ENCODE measurements around the gene ENTPD1. TPM values are rescaled to one million over a fixed set of nuclear protein-coding genes. Genes with fewer than 3 reads are reported as not detected.

ENTPD1 gene
- polyA plus RNA-seq, 1 donor (not counting 4 experiments of a cell fraction or from before 2014, with no cell fraction given), result 0.03 TPM

DNA sequence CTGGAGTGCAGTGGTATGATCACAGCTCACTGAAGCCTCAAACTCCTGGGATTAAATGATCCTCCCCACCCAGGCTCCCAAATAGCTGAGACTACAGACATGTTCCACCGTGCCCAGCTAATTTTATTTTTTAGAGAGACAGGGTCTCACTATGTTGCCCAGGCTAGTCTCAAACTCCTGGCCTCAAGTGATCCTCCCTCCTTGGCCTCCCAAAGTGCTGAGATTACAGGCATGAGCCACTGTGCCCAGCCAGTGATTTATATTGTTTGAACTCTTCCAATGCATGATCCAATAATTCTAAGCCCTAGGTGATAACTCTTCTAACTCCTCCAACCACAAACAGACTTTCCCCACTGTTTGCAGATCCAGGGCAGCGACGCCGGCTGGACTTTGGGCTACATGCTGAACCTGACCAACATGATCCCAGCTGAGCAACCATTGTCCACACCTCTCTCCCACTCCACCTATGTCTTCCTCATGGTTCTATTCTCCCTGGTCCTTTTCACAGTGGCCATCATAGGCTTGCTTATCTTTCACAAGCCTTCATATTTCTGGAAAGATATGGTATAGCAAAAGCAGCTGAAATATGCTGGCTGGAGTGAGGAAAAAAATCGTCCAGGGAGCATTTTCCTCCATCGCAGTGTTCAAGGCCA, 110.0 kb downstream of the ENTPD1 start:
- H2AFZ ChIP-seq (ENCODE audit: control insufficient read depth, low read length), result no peak overlapping the region
- dilution Hi-C loops (cut with MboI; ENCODE audit: extremely low pct_ligation_motif_present, low sequenced_read_pairs), result no loop called here
- H3K4me2 ChIP-seq (ENCODE audit: control insufficient read depth, extremely low read depth, insufficient read depth, low read depth, low read length), result no peak overlapping the region
- no peak overlapping the region for H3K4me3 ChIP-seq (ENCODE audit: control insufficient read depth in 2 of 3, extremely low read depth in 1 of 3, insufficient read depth in 2 of 3, low read depth in 1 of 3, low read length in 3 of 3)
- no peak overlapping the region for H3K27ac ChIP-seq (ENCODE audit: control insufficient read depth, insufficient read depth, low read length)
- H3K27me3 ChIP-seq (ENCODE audit: control insufficient read depth, extremely low read depth, insufficient read depth, low read length), result no peaks in the 10 kb centered on the region
- no peaks in the 10 kb centered on the region for H3K4me1 ChIP-seq (ENCODE audit: control insufficient read depth, extremely low read depth, insufficient read depth, low read length)
- H3K9me1 ChIP-seq (ENCODE audit: control insufficient read depth, extremely low read depth, insufficient read depth, low read length), result no peaks in the 10 kb centered on the region
- TF ChIP-seq, protein P1, sequence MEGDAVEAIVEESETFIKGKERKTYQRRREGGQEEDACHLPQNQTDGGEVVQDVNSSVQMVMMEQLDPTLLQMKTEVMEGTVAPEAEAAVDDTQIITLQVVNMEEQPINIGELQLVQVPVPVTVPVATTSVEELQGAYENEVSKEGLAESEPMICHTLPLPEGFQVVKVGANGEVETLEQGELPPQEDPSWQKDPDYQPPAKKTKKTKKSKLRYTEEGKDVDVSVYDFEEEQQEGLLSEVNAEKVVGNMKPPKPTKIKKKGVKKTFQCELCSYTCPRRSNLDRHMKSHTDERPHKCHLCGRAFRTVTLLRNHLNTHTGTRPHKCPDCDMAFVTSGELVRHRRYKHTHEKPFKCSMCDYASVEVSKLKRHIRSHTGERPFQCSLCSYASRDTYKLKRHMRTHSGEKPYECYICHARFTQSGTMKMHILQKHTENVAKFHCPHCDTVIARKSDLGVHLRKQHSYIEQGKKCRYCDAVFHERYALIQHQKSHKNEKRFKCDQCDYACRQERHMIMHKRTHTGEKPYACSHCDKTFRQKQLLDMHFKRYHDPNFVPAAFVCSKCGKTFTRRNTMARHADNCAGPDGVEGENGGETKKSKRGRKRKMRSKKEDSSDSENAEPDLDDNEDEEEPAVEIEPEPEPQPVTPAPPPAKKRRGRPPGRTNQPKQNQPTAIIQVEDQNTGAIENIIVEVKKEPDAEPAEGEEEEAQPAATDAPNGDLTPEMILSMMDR (optimal IDR thresholded peaks at IDR 0.05 in 1 of 3, IDR thresholded peaks at IDR 0.05 in 1 of 3, conservative IDR thresholded peaks at IDR 0.05 in 1 of 3; ENCODE audit: extremely low read depth in 1 of 3, insufficient read depth in 2 of 3, low read length in 3 of 3), result no peak
- no peak for TF ChIP-seq EZH2 (IDR thresholded peaks at IDR 0.05; ENCODE audit: low read length)
- no peak for FAIRE-seq
- no peaks in the 10 kb centered on the region for H3K9me3 ChIP-seq (ENCODE audit: control insufficient read depth, low read depth, low read length)
- H3K79me2 ChIP-seq (ENCODE audit: control insufficient read depth, insufficient read depth, low read length), result no peaks in the 10 kb centered on the region
- no peak for DNase-seq (ENCODE audit: low read depth, low spot score)
- H3K9ac ChIP-seq (ENCODE audit: control insufficient read depth, extremely low read depth, insufficient read depth, low read length), result no peak overlapping the region
- H3K36me3 ChIP-seq (ENCODE audit: control insufficient read depth in 2 of 2, extremely low read depth in 1 of 2, insufficient read depth in 2 of 2, low read length in 2 of 2), result no peaks in the 10 kb centered on the region
- H4K20me1 ChIP-seq (ENCODE audit: control insufficient read depth, extremely low read depth, insufficient read depth, low read length), result no peaks in the 10 kb centered on the region

DNA sequence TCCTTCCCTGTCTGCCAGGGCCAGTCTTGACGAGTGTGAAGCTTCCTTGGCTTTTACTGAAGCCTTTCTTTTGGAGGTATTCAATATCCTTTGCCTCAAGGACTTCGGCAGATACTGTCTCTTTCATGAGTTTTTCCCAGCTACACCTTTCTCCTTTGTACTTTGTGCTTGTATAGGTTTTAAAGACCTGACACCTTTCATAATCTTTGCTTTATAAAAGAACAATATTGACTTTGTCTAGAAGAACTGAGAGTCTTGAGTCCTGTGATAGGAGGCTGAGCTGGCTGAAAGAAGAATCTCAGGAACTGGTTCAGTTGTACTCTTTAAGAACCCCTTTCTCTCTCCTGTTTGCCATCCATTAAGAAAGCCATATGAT, 110.5 kb downstream of the ENTPD1 start:
- Histone ChIP-seq H4K20me1 (ENCODE audit: control insufficient read depth, extremely low read depth, insufficient read depth, low read length) (no peaks in the 10 kb centered on the region), H3K27me3 (ENCODE audit: control insufficient read depth, extremely low read depth, insufficient read depth, low read length) (no peaks in the 10 kb centered on the region), H3K9ac (ENCODE audit: control insufficient read depth, extremely low read depth, insufficient read depth, low read length) (no peak overlapping the region), H3K36me3 (ENCODE audit: control insufficient read depth in 2 of 2, extremely low read depth in 1 of 2, insufficient read depth in 2 of 2, low read length in 2 of 2) (no peaks in the 10 kb centered on the region), H2AFZ (ENCODE audit: control insufficient read depth, low read length) (no peak overlapping the region), H3K79me2 (ENCODE audit: control insufficient read depth, insufficient read depth, low read length) (no peaks in the 10 kb centered on the region), H3K9me1 (ENCODE audit: control insufficient read depth, extremely low read depth, insufficient read depth, low read length) (no peaks in the 10 kb centered on the region), H3K9me3 (ENCODE audit: control insufficient read depth, low read depth, low read length) (no peaks in the 10 kb centered on the region), H3K4me2 (ENCODE audit: control insufficient read depth, extremely low read depth, insufficient read depth, low read depth, low read length) (no peak overlapping the region), H3K4me3 (ENCODE audit: control insufficient read depth in 2 of 3, extremely low read depth in 1 of 3, insufficient read depth in 2 of 3, low read depth in 1 of 3, low read length in 3 of 3) (no peak overlapping the region), H3K27ac (ENCODE audit: control insufficient read depth, insufficient read depth, low read length) (no peak overlapping the region), H3K4me1 (ENCODE audit: control insufficient read depth, extremely low read depth, insufficient read depth, low read length) (no peaks in the 10 kb centered on the region)
- dilution Hi-C loops (cut with MboI; ENCODE audit: extremely low pct_ligation_motif_present, low sequenced_read_pairs), result no loop called here
- DNase-seq (ENCODE audit: low read depth, low spot score), result no peak
- TF ChIP-seq, protein P1 (optimal IDR thresholded peaks at IDR 0.05 in 1 of 3, IDR thresholded peaks at IDR 0.05 in 1 of 3, conservative IDR thresholded peaks at IDR 0.05 in 1 of 3; ENCODE audit: extremely low read depth in 1 of 3, insufficient read depth in 2 of 3, low read length in 3 of 3), result no peak
- no peak for TF ChIP-seq EZH2 (IDR thresholded peaks at IDR 0.05; ENCODE audit: low read length)
- no peak for FAIRE-seq

Measured in keratinocyte (primary cell).